Cerebellar cortex (tissue), 1 donor: ENCODE measurements around the gene STYXL2.

Source experiments
- DNase-seq: peaks from one replicate; pipeline ENCODE4 v3.0.0-alpha.2; 2015; ENCODE audit warnings: low spot score

The STYXL2 gene

DNA sequence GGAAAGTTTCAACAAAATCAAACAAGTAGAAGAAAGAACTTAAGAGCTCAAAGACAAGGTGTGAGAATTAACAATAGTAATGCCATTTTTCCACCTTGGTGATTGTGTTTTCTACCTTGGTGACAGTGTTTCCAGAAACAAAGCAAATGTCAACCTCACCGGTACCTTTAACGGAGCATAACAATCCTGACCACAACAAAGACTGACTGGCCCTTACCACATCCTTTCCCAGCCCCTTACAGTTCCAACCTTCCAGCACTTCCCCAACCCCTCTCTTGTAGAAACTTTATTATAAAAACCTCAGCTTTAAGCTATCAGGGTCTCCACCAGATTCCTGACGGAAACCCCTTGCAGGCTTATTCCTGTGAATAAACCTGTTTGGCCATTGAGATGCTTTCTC is 16.7 kb downstream of the STYXL2 start:
- no peak for DNase-seq

DNA sequence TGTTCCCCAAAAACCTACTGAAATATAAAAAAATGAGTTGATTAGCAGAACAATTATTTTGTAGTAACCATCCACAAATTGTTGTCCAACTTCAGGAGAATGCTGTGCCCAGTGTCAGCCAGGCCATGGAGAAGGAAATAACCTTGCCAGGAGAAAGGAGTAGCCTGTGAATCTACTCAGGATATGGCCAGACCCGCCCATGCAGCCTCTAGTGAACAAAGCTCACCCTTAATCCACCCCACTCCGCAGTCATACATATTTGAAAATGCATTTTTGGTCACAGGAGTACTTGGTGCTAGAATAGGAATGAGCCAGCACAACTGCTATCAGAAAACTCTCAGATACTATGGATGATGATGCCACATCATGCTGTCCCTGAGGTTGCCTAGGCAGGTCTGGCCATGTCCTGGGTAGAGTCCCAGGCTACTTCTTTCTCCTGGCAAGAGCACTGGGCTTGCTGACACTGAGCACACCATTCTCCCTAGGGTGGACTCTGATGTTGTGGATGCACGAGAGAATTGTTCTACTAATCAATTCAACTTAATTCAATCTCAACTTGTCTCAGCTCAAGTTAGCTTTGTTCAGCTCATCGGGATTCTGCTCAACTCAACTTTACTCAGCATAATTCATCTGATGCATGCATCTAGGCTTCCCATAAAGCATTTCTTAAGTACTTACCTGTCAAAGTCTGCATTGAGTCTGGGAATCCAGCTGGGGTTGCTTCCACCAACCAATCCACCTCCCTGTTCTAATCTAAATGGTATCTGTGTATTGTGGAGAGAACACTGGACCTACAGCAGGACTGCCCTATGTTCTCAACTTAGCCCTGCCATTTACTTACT is 18.2 kb downstream of the STYXL2 start:
- DNase-seq = no peak

DNA sequence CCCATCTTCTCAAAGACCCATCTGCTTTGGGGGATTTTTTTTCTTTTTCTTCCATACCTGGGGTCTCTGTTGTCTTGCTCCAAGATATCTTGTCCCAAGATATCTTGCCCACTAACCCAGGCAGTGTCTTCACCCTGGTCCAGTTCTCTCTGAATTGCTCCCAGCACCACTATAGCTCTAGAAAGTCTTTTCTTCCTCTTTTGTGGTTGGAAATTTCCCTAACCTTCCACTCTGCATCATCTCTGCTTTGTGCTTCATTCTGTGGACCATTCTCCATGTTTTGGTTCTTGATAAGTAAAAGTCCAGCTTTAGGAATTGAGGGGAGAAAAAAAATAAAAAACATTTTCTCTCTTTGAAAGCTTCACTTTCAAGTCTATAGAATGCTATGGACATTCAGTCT is 20.9 kb downstream of the STYXL2 start:
- no peak for DNase-seq

DNA sequence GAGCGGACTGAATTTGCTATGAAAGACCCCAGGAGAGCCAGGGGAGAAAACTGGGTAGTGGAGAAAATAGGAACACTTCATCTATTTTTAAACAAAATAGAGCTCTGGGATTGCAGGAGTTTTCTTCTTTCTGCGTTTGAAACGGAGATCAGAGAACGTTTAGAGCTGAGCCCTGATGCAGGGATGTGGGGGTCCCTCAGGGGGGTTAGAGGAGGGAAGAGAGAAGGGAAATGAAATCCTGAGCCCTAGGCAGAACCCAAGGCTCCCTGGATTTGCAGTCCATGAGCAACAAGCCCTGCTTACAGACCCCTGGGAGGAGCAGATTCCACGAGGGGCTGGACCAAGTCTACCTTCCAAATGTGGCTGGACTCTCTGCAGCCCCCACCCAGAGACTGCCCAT is 21.8 kb downstream of the STYXL2 start:
- no peak for DNase-seq

DNA sequence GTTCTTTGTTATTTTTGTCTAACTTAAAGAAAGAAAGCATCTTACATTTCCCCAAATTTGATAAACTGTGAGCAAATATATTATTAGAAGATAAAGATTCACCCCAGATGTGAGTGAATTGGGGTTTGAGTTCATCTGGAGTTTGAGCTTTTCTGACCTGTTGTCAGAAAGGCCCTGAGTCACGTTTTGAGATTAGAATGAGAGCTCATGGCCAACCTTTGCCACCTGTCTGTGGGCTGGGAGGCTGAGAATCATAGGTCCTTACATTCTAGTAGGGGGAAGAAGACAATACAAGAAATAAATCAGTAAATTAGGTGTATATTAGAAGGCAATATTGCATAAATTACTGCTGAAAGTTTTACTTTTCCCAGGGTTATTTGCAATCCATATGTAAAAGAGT is 22.3 kb downstream of the STYXL2 start:
- no peak for DNase-seq

DNA sequence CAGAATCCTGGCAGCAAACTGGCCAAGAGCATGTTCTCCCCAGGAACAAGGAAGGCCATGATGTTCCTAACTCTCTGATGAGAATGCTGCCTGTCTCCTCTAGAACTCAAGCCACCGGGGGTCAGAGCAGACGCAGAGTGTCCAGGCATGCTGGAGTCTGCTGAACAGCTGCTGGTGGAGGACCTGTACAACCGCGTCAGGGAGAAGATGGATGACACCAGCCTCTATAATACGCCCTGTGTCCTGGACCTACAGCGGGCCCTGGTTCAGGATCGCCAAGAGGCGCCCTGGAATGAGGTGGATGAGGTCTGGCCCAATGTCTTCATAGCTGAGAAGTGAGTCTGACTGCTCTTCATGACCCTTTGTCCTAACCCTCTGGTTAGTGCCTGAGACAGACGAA is 23.4 kb downstream of the STYXL2 start:
- no peak for DNase-seq

- DNase-seq = no peak
These were observed 24.3 kb downstream of the STYXL2 start for GRCh38 chr1:167118188-167118587.

GRCh38 chr1:167119696-167120095 is 25.8 kb downstream of the STYXL2 start:
- no peak for DNase-seq

DNA sequence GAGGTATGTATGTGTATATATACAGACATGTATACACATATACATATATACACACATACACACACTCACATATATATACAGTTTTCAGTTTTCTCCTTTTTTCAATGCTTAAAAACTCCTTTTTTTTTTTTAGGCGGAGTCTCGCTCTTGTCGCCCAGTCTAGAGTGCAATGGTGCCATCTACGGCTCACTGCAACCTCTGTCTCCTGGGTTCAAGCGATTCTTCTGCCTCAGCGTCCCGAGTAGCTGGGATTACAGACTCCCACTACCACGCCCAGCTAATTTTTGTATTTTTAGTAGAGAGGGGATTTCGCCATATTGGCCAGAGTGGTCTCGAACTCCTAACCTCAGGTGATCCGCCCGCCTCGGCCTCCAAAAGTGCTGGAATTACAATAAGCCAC is 27.0 kb downstream of the STYXL2 start:
- DNase-seq = no peak

DNA sequence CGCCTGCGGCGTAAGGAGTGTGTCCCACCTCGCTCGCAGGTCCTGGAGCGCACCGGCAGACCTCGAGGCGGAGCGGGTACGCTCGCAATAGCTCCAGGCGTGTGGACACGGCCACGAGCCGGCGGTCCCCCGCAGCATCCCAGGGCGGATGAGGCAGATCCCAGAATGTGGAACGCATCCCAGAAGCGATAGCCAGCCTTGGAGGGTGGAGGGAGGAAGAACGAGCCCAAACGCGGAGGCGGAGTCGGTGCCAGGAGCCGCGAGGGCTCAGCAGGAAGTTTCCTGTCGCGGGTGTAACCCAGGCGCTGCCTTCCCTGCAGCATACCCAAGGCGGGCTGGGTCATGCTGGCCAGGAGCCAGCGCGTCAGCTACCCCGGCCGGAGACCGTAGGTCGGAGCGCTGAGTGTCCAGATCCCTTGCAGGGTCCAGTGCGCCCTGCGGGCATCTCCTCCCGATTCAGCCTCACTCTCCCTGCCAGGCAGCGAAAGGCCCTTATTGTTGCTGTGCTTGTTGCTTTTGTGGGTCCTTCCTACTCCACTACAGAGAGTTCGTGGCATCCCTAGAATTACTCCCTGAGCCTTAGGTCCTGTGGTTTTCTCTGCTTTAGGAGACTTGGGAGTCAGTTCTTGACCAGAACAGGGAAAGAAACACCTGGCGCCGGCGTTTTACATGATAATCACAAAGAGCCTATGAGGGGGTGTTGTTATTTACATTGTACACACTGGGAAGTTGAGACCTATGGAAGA is 27.7 kb downstream of the STYXL2 start:
- peak; percentile 83 for DNase-seq

- peak; percentile 56 for DNase-seq
These were observed 28.2 kb downstream of the STYXL2 start for GRCh38 chr1:167122121-167122480.

DNA sequence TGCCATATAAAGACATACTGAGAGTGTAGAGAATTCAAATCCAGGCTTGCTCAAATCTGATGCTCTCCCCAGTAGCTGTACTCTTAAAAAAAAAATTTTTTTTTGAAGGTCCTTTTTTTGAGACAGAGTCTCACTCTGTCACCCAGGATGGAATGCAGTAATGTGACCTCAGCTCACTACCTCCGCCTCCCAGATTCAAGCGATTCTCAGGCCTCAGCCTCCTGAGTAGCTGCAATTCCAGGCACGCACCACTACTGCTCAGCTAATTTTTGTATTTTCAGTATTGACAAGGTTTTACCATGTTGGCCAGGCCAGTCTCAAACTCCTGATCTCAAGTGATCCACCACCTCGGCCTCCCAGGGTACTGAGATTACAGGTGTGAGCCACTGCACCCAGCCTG is 28.7 kb downstream of the STYXL2 start:
- no peak for DNase-seq

DNA sequence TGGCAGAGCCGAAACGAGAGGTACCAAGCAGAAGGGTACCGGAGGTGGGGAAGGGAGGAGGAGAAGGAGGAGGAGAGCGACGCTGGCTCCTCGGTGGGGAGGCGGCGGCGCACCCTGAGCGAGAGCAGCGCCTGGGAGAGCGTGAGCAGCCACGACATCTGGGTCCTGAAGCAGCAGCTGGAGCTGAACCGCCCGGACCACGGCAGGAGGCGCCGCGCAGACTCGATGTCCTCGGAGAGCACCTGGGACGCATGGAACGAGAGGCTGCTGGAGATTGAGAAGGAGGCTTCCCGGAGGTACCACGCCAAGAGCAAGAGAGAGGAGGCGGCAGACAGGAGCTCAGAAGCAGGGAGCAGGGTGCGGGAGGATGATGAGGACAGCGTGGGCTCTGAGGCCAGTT is 32.4 kb downstream of the STYXL2 start:
- DNase-seq = no peak

DNA sequence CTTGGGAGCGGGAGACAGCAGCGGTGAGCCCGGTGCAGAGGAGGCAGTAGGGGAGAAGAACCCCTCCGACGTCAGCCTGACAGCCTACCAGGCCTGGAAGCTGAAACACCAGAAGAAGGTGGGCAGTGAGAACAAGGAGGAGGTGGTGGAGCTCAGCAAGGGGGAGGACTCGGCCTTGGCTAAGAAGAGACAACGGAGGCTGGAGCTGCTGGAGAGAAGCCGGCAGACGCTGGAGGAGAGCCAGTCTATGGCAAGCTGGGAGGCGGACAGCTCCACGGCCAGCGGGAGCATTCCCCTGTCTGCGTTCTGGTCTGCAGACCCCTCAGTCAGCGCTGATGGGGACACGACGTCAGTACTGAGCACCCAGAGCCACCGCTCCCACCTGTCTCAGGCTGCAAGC is 32.9 kb downstream of the STYXL2 start:
- peak; percentile 41 for DNase-seq

DNA sequence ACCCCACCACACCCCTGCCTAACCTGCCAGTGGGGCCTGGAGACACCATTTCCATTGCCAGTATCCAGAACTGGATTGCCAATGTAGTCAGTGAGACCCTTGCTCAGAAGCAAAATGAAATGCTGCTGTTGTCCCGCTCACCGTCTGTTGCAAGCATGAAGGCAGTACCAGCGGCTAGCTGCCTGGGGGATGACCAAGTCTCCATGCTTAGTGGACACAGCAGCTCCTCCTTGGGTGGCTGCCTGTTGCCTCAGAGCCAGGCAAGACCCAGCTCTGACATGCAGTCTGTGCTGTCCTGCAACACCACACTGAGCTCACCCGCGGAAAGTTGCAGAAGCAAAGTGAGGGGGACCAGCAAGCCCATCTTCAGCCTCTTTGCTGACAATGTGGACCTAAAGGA is 33.4 kb downstream of the STYXL2 start:
- no peak for DNase-seq

DNA sequence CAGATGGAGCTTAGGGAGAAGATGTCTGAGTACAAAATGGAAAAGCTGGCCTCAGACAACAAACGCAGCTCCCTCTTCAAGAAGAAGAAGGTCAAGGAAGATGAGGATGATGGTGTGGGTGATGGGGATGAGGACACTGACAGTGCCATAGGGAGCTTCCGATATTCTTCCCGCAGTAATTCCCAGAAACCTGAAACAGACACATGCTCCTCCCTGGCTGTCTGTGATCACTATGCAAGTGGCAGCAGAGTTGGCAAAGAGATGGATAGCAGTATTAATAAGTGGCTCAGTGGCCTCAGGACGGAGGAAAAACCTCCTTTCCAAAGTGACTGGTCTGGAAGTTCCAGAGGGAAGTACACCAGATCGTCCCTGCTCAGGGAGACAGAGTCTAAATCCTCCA is 33.8 kb downstream of the STYXL2 start:
- no peak for DNase-seq

DNA sequence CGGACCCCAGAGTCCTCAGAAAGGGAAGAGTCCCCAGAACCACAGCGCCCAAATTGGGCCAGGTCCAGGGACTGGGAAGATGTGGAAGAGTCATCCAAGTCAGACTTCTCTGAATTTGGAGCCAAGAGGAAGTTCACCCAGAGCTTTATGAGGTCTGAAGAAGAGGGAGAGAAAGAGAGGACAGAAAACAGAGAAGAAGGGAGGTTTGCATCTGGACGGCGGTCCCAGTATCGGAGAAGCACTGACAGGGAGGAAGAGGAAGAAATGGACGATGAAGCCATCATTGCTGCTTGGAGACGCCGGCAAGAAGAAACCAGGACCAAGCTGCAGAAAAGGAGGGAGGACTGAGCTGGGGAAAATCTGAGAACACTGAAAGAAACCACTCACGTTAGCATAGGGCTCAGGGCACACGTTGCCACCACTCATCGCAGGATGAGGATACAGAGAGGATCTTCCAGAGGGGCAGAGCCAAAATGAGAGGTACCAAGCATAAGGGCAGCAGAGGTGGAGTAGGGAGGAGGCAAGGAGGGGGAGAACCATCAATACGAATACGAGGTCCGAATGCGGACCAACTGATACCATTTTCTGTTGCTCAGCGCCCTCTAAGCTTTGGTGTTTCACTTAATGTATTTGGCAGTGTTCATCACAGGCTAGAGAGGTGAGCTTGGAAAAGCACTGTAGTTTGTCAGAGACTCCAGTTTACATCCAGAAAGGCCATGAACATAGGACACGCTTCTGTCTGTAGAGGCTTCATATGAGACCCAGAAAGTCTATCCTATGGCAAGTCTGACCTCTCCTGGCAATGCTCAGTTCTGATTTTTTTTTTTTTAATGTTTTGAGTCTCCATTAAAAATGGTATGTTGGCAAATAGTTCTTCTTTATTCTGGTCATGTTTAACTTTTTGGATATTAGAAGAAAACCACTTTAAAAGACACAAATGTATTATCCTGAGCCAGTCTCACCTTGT is 34.7 kb downstream of the STYXL2 start:
- peak; percentile 25 for DNase-seq

GRCh38 chr1:167130829-167131510 is 37.1 kb downstream of the STYXL2 start:
- DNase-seq = no peak

DNA sequence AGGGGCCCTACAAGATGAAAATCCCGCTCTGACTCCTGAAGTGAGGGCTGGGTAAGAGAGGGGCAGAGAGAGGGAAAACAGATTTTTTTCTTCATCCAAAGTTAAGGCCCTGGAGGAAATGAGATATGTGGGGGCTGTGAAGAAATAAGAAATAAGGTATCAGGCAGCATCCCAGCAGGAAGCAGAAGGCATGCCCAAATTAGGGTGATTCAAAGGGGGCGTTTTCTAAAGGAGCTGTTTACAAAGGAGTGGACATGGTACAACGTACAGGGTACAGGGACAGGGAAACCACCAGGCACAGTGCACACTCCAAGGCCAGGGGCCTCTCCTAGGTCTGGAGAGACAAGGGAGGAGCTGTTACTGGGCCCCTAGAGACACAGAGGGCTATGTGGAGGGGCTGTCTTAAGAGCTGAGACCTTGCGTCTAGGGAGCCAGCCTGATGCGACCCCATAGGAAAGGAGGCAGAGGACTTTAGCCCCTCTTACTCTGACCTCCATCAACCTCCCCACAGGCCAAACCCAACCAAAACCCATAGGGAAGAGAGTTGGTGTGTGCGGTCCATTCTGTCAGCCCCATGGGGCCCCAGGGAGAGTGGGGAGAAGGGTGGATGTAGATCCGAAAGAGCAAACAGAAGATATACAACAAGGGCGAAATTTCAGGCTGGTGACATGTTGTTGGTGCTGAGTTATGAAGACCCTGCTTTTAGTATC is 38.6 kb downstream of the STYXL2 start:
- DNase-seq = no peak

DNA sequence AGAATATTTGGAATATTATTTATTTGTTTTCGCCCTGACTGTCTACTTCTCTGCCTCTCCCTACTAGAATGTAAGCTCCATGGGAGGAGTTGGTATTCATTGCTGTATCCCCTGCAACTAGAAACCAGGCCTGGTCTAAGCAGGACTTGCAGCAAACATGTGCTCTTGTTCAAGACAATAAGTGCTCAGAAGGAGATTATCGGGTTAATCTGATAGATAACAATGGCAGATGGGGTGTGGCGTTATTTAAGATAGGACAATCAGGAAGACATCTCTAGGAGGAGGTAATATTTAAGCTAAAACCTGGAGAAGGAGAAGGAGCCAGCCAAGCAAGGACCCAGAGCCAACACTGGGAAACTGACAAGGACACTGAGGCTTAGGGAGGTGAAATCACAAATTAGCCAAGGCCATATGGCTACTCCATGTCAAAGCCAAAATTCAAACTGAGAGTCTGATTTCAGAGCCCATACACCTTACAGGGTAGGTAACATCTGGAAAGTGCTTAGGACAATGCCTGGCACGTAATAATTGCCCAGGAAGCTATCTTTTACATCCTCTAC is 41.5 kb downstream of the STYXL2 start:
- peak; percentile 89 for DNase-seq

DNA sequence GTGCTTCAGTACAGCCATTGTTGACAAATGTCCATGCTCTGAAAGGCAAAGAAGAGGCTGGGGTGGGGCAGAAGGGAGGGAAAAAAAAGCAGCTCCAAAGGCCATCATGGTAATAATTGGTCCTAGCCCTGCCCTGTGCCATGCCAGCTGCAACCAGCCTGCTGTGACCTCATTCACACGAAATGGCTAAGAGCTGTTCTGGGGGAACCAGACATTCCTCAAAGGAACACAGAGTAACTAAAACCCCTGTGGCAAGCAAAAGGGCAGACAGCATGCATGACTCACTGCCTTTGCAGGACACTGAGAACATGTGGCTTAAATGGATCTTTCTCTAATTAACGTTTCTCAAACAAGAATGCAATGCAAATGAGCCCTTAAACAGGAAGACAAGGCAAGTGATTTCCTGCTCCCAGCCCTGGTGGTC is 42.3 kb downstream of the STYXL2 start:
- peak; percentile 41 for DNase-seq
